Measurements from ENCODE around the gene EPHX1.
"Not testable (repeated sequence)": the region's sequence is repeated elsewhere in the genome, so short reads cannot be mapped to it uniquely, and the experiment has no call there.

The EPHX1 gene

GRCh38 chr1:225880222-225880588 is 70.3 kb downstream of the EPHX1 start:
- in situ Hi-C loops (cut with MboI; ENCODE audit: low sequenced_read_pairs): no loop called here

DNA sequence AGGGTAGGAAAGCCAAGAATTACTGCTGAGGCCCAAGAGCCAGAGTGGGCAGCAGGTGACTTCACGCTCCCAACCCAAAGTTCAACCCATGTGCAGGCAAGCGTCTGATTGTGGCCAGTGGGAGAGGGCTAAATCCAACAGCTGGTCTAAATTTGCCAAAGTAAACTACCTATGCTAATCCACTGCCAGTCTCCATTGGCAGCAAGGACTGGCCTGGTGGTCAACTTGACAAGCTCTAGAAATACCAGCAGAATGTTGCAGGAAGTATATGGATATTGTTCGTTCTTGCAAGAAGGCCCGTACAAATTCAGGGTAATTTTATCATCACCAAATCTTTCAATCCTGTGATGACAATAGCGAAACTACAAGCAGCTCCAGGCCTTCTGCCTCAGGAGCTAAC is 70.7 kb downstream of the EPHX1 start:
- in situ Hi-C loops (cut with MboI; ENCODE audit: low sequenced_read_pairs): no loop called here

GRCh38 chr1:225881081-225881958 is 71.4 kb downstream of the EPHX1 start:
- in situ Hi-C loops (cut with MboI; ENCODE audit: low sequenced_read_pairs): no loop called here

DNA sequence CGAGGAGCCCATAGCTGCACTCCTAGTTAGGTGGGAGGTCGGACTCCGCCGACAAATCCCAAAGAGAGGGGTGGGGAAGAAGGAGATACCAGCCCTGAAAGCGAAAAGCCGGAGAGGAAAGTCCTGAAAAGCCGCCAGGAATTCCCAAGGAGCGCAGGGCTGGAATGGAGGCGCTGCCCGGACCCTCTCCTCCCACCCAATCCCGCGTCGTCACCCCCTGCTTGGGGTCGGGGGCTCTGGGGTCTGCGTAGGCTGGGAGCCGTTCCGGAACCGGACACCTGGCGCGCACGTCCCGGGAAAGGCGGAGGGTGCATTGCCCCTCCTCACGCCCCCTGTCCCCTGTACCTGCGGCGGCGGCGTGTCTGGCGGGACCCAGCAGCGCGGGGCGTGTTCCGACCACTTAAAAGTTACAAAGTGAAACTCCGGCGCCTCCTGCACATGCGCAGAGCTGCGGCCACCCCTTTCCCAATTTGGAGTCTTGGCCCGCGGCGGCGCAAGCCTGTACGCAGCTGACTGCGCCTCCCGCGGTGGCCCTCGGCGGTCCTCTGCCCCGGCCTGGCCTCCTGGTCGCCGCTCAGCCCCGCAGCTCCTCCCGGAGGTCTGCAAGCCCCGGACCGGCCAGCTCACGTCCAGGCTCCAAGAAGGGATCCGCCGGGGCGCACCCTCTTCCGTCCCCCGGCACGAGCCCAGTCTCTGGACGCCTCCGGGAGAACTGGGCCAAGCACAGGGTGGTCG is 72.2 kb downstream of the EPHX1 start, which contains the start of gene TMEM63A:
Gene TMEM63A (minus strand): TSS at position 422 of the 735 bp plus-strand sequence. CDS start 4,800 bp downstream, outside the sequence.
- in situ Hi-C loops (cut with MboI; ENCODE audit: low sequenced_read_pairs): no loop called here

- in situ Hi-C loops (cut with MboI; ENCODE audit: low sequenced_read_pairs): no loop called here
These were observed 73.0 kb downstream of the EPHX1 start for GRCh38 chr1:225882694-225883615.

- in situ Hi-C loops (cut with MboI; ENCODE audit: low sequenced_read_pairs): no loop called here
These were observed 73.8 kb downstream of the EPHX1 start for GRCh38 chr1:225883616-225884265.

- in situ Hi-C loops (cut with MboI; ENCODE audit: low sequenced_read_pairs): no loop called here
These were observed 75.4 kb downstream of the EPHX1 start for GRCh38 chr1:225885336-225885735.

DNA sequence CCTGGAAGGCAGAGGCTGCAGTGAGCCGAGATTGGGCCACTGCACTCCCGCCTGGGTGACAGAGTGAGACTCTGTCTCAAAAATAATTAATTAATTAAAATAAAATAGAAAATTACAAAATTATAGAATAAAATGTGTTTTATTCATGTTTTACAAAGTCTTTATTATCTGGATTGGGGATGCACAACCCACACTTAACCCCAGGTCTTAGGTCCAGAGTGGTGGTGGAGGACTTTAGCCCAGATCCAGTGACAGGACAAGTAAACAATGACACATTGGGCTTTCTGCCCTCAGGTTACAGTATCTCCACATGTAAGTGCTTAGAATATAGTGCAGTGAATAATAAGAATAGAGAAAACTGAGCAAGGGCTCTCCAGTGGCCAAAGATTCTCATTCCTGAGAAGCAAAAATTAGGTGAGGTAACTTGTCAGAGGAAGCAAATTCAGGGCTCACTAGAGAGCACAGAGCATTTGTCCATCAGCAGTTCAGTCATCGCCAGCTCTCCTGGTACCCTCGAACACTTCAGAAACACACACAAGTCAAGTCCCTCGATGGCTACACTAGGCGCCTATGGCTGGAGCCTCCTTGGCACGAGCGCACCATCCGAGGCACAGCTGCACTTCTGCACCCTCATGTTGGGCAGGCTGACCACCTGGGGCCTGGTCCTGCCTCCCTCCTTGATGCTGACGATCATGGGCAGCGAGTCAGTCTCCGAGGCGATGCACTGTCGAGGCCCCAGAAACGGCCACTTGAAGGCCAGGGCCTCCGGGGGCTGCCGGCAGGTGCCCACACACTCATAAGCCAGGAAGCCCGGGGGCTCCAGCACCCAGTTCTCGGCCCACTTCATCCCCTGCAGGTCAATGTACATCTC is 76.5 kb downstream of the EPHX1 start:
- in situ Hi-C loops (cut with MboI; ENCODE audit: low sequenced_read_pairs): no loop called here

DNA sequence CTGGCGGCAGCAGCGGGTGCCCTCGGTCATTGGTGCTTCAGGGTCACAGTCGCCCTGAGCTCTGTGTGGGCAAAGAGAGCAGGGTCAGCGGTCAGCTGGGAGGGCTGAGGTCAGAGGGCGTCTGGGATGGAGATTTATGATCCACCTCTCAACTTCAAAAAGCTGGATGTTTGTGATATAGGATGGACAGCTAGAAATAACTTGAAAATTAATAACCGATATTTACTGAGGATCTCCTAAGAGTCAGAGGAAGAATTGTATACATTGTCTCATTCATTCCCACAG is 77.0 kb downstream of the EPHX1 start:
- in situ Hi-C loops (cut with MboI; ENCODE audit: low sequenced_read_pairs): no loop called here

- in situ Hi-C loops (cut with MboI; ENCODE audit: low sequenced_read_pairs): not testable (repeated sequence)
These were observed 77.8 kb downstream of the EPHX1 start for GRCh38 chr1:225887554-225888288.

GRCh38 chr1:225888289-225888897 is 78.5 kb downstream of the EPHX1 start:
- in situ Hi-C loops (cut with MboI; ENCODE audit: low sequenced_read_pairs): no loop called here

DNA sequence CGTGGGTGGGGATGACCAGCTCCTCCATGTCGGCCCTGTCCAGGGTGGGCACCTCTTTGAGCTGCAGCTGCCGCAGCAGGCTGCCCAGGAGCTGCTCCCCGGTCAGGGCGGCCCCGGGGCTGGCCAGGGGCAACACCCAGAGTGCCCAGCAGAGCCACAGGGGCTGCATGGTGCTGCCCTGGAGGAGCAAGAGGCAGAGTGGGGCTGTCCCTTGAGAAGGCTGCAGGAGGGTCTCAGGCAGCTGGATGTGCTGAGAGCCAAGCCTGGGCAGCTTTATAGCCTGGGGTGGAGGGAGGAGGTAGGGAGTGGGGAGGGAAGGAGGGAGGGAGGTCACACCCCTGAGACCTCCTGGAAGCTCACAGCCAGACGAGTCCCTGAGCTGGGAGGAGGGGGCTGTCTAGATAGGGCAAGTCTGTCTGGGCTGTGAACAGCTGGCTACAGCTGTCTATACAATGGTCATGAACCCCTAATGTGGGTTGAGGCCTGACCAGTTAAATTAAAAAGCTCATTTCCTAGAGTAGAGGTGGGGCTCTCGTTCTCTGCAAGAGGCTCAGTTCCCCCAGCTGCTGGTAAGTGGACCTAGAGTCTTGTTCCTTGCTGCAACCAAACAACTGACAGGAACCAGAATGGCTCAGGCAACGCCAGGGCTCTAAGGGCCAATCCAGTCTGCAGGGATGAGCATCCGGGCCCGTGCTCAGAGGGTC is 79.1 kb downstream of the EPHX1 start, which contains the start of gene LEFTY1:
Gene LEFTY1 (minus strand): TSS at position 249 of the 704 bp plus-strand sequence. CDS start 80 bp downstream, at position 169.
- in situ Hi-C loops (cut with MboI; ENCODE audit: low sequenced_read_pairs): no loop called here

DNA sequence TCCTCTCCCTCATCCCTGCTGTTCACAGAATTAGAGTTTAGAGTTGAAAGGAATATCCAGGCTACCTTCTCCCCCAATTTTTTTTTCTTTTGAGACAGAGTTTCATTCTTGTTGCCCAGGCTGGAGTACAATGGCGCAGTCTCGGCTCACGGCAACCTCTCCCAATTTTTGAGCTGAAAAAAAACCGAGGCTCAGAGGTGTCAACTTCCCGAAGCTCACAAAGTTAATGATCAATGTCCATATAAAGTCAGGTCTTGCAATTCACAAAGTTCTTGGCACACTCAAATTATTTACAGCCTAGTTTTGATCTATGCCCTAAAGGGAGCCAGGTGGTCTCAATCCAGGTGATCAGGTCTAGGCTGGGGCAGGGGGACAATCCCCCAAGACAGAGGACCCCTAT is 79.8 kb downstream of the EPHX1 start:
- in situ Hi-C loops (cut with MboI; ENCODE audit: low sequenced_read_pairs): no loop called here

DNA sequence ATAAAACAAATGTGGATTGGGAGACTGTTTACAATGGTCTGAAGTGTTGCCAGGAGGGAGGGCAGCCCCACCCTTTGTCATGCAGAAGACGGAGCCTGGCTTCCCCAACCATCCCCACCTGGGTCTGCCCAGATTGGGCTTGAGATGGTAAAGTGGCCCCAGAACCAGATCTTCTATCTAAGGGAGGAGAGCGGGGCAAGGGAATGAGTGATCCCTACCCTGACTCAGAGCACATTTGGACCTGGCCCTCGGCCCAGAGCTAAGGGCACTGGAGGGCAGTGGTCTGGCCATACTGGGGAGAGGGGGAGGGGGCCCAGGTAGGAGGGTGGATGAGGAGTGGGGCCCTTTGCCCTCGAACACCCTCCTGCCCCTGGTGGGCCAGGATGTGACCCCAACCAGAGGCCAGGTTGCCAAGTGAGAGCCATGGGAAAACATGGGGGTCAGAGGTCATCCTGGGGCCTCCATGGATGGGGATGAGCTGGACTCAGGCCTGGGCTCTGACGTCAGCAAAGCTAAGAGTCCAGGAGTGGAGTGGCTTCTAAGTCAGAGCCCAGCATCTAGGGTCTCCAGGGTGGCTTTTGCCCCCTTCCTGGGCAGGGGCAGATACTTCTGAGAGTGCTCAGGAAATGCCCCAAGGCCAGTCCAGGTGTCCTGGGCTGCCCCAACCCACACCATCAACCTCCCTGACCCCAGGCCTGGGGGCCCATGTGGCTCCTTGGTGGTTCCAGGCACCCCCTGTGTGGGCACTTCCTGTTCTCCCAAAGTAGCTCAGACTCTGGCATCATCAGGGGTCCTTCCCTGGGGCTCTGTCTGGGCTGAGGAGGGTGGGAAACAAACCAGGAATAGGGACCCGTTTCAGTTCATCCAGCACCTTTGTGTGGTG is 80.7 kb downstream of the EPHX1 start:
- in situ Hi-C loops (cut with MboI; ENCODE audit: low sequenced_read_pairs): no loop called here

GRCh38 chr1:225891229-225891972 is 81.5 kb downstream of the EPHX1 start:
- in situ Hi-C loops (cut with MboI; ENCODE audit: low sequenced_read_pairs): no loop called here

DNA sequence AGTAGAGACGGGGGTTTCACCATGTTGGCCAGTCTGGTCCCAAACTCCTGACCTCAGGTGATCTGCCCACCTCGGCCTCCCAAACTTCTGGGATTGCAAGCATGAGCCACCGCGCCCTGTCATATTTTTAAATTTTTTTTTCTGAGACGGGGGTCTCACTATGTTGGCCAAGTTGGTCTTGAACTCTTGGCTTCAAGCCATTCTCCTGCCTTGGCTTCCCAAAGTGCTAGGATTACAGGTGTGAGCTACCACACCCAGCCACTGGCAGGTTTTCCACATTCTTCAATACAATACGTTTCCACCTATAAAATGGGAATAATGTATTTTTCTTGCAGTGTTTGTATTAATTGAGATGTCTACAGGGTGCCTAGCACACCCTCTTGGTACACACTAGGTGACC is 82.4 kb downstream of the EPHX1 start:
- in situ Hi-C loops (cut with MboI; ENCODE audit: low sequenced_read_pairs): no loop called here
